SH-SY5Y (cell line): Measurements from ENCODE around the gene ABI1.

Experiments used
- GATA2 ChIP-seq: IDR thresholded peaks from 2 replicates; pipeline ENCODE4 v1.6.1; 2011; ENCODE audit warnings: mild to moderate bottlenecking, low read depth, low read length
- GATA3 ChIP-seq: IDR thresholded peaks from 2 replicates; pipeline ENCODE4 v1.6.1; 2011; ENCODE audit warnings: low read depth, mild to moderate bottlenecking, low read length, moderate library complexity

GRCh38 chr10:26801831-26802230 lies 58.9 kb downstream of the ABI1 start:
- no peak for TF ChIP-seq GATA3
- no peak for TF ChIP-seq GATA2
